HL-60 (cell line): ENCODE measurements around the gene DLEC1.

Experiments
- DNase-seq, 2 experiments: peaks; one replicate each; pipeline ENCODE4 v3.0.0-alpha.2; 2010 to 2020; ENCODE audit warnings: low read depth in 1 of 2, low spot score in 1 of 2
- H3K27ac ChIP-seq: fragments of 250-450 bp; sonication (Bioruptor Pico); replicated peaks from 2 replicates; pipeline ENCODE4 v1.5.1; 2020; ENCODE audit warnings: mild to moderate bottlenecking, moderate library complexity
- H3K27me3 ChIP-seq: fragments of 250-450 bp; sonication (Bioruptor Pico); 2 replicates; pipeline ENCODE4 v1.5.1; 2021; ENCODE audit warnings: mild to moderate bottlenecking, moderate library complexity; ENCODE audit not compliant: insufficient read depth, poor library complexity, severe bottlenecking
- H3K4me3 ChIP-seq: replicated peaks from 2 replicates; pipeline ENCODE4 v1.5.1; 2011; ENCODE audit warnings: mild to moderate bottlenecking, control low read depth, low read length; ENCODE audit not compliant: insufficient read depth
- CTCF ChIP-seq: IDR thresholded peaks from one replicate; pipeline ENCODE4 v1.5.1; 2011; ENCODE audit warnings: low read length, control low read depth, inconsistent platforms; ENCODE audit not compliant: insufficient read depth
- GABPA ChIP-seq: IDR thresholded peaks from 2 replicates; pipeline ENCODE4 v1.6.1; 2012; ENCODE audit warnings: low read depth
- POLR2AphosphoS5 ChIP-seq: IDR thresholded peaks from 2 replicates; pipeline ENCODE4 v1.6.1; 2012; ENCODE audit warnings: low read depth
- REST ChIP-seq: IDR thresholded peaks from 2 replicates; pipeline ENCODE4 v1.6.1; 2012; ENCODE audit warnings: low read depth; ENCODE audit not compliant: insufficient replicate concordance
- SPI1 ChIP-seq: IDR thresholded peaks from 2 replicates; pipeline ENCODE4 v1.6.1; 2012; ENCODE audit warnings: low read depth, mild to moderate bottlenecking, borderline replicate concordance

The DLEC1 gene

GRCh38 chr3:38117748-38118420 lies 78.9 kb downstream of the DLEC1 start:
- no peak overlapping the region for H3K4me3 ChIP-seq
- DNase-seq: peak; percentile 81 to 88
- H3K27ac ChIP-seq: no peak overlapping the region
- TF ChIP-seq POLR2AphosphoS5 (peak; percentile 34; the same call in 1 of the 2 replicates), GABPA (no peak), SPI1 (no peak), REST (no peak), CTCF (peak; percentile 82)
- no peaks in the 10 kb centered on the region for H3K27me3 ChIP-seq

GRCh38 chr3:38118421-38119247 lies 79.6 kb downstream of the DLEC1 start:
- TF ChIP-seq REST (no peak), GABPA (no peak), CTCF (no peak)
- DNase-seq: no peak
- Histone ChIP-seq H3K27me3 (no peaks in the 10 kb centered on the region), H3K27ac (no peak overlapping the region), H3K4me3 (no peak overlapping the region)

DNA sequence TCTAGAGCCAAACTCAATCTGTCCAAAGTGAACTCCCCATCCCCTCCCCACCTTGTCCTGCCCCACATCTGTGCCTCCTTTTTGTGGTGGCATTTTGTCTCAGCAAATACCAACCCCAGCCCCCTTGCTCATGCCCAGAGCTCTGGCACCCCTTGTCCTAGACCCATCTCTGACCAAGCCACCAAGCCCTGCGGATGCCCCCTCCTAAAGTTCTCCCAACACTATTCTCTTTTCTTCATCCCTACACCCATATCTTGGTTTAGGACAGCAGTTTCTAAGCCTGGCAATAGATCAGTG lies 80.2 kb downstream of the DLEC1 start:
- TF ChIP-seq POLR2AphosphoS5 (no peak), CTCF (no peak), GABPA (no peak), SPI1 (no peak), REST (no peak)
- Histone ChIP-seq H3K4me3 (no peak overlapping the region), H3K27me3 (no peaks in the 10 kb centered on the region), H3K27ac (no peak overlapping the region)
- no peak for DNase-seq
